Body of pancreas (tissue), 4 donors: ENCODE data around the gene C3orf52.

Source experiments
- CTCF ChIP-seq, 7 experiments: fragments of 450-650 bp in 4 of 7; fragments of 200-600 bp in 3 of 7; sonication (generic) in 3 of 7; IDR thresholded peaks; one replicate each; pipeline ENCODE4 v1.5.1; 2016 to 2019; ENCODE audit warnings: antibody characterized with exemption in 7 of 7
- POLR2A ChIP-seq, 3 donors: fragments of 450-650 bp; IDR thresholded peaks; one replicate each; pipeline ENCODE4 v1.6.1; 2016; ENCODE audit warnings: antibody characterized with exemption in 3 of 3, mild to moderate bottlenecking in 2 of 3

- TF ChIP-seq POLR2A (IDR thresholded peaks at IDR 0.05) (no peak), CTCF (IDR thresholded peaks at IDR 0.05) (no peak)
Measured at GRCh38 chr3:112133626-112134334, 47.6 kb downstream of the C3orf52 start.
